ENCODE results near the gene ANKIB1. TPM values are rescaled to one million over a fixed set of nuclear protein-coding genes. Genes with fewer than 3 reads are reported as not detected.
"Not testable (repeated sequence)": the region's sequence is repeated elsewhere in the genome, so short reads cannot be mapped to it uniquely, and the experiment has no call there.

The ANKIB1 gene
- total RNA-seq, 3 donors from 2014 or later (not counting 1 experiment from before 2014, with no cell fraction given), result 70.6 to 90.2 (median 86.6) TPM

GRCh38 chr7:92251181-92251580 is 5.4 kb downstream of the ANKIB1 start:
- ATAC-seq (no peak), DNase-seq (no peak)
- no peak for TF ChIP-seq CTCF (IDR thresholded peaks at IDR 0.05)
- Histone ChIP-seq H3K36me3 (ENCODE audit: control insufficient read depth, insufficient read depth, low read length) (no peaks in the 10 kb centered on the region), H3K4me1 (ENCODE audit: control insufficient read depth, insufficient read depth, low read length) (peaks cover 7% of the 10 kb centered on the region), H3K4me3 (ENCODE audit: low read length) (no peak overlapping the region), H3K9me3 (ENCODE audit: control insufficient read depth, insufficient read depth, low read length) (no peaks in the 10 kb centered on the region), H3K27me3 (ENCODE audit: control insufficient read depth, insufficient read depth, low read length) (no peaks in the 10 kb centered on the region), H3K27ac (ENCODE audit: low read length) (no peak overlapping the region)
- no peak overlapping the region for H3K4me3 Mint-ChIP-seq
- no peak overlapping the region for H3K27ac Mint-ChIP-seq
- no CpG with 5 or more reads among the region's 1 CpG for WGBS (ENCODE audit: insufficient coverage)
- no peaks in the 10 kb centered on the region for H3K36me3 Mint-ChIP-seq
- H3K9me3 Mint-ChIP-seq, result peaks cover 0 to 3% of the 10 kb centered on the region in 2 donors
- H3K4me1 Mint-ChIP-seq, result peaks cover 42 to 53% of the 10 kb centered on the region in 2 donors
- H3K27me3 Mint-ChIP-seq (ENCODE audit: low read depth in 2 of 2), result no peaks in the 10 kb centered on the region
- intact Hi-C loops (cut with micrococcal nuclease), result no loop called here

- peaks cover 0 to 3% of the 10 kb centered on the region in 2 donors for H3K9me3 Mint-ChIP-seq
- H3K27ac Mint-ChIP-seq, result no peak overlapping the region
- DNase-seq (no peak), ATAC-seq (no peak)
- peaks cover 33 to 35% of the 10 kb centered on the region in 2 donors for H3K4me1 Mint-ChIP-seq
- H3K27me3 Mint-ChIP-seq (ENCODE audit: low read depth in 2 of 2), result no peaks in the 10 kb centered on the region
- no peaks in the 10 kb centered on the region for H3K36me3 ChIP-seq (ENCODE audit: control insufficient read depth, insufficient read depth, low read length)
- intact Hi-C loops (cut with micrococcal nuclease), result no loop called here
- H3K27ac ChIP-seq (ENCODE audit: low read length), result no peak overlapping the region
- H3K9me3 ChIP-seq (ENCODE audit: control insufficient read depth, insufficient read depth, low read length), result no peaks in the 10 kb centered on the region
- no peak for TF ChIP-seq CTCF (IDR thresholded peaks at IDR 0.05)
- H3K4me1 ChIP-seq (ENCODE audit: control insufficient read depth, insufficient read depth, low read length), result no peaks in the 10 kb centered on the region
- H3K27me3 ChIP-seq (ENCODE audit: control insufficient read depth, insufficient read depth, low read length), result no peaks in the 10 kb centered on the region
- H3K4me3 Mint-ChIP-seq, result no peak overlapping the region
- no peak overlapping the region for H3K4me3 ChIP-seq (ENCODE audit: low read length)
- H3K36me3 Mint-ChIP-seq, result no peaks in the 10 kb centered on the region
- WGBS (ENCODE audit: insufficient coverage), result 100% methylated on average over 1 of the region's 1 CpG
These were observed 7.5 kb downstream of the ANKIB1 start for GRCh38 chr7:92253251-92253650.

- not testable (repeated sequence) for H3K36me3 Mint-ChIP-seq; H3K27ac ChIP-seq (ENCODE audit: low read length)
- peaks cover 36 to 40% of the 10 kb centered on the region in 2 donors for H3K4me1 Mint-ChIP-seq
These were observed 9.0 kb downstream of the ANKIB1 start for GRCh38 chr7:92254800-92255199.

GRCh38 chr7:92255308-92255707 is 9.5 kb downstream of the ANKIB1 start:
- Mint-ChIP-seq H3K4me3 (no peak overlapping the region), H3K27ac (no peak overlapping the region), H3K36me3 (no peaks in the 10 kb centered on the region), H3K27me3 (ENCODE audit: low read depth in 2 of 2) (no peaks in the 10 kb centered on the region), H3K4me1 (peaks cover 41 to 45% of the 10 kb centered on the region in 2 donors), H3K9me3 (peaks cover 0 to 3% of the 10 kb centered on the region in 2 donors)
- ATAC-seq (no peak), DNase-seq (no peak)
- Histone ChIP-seq H3K4me1 (ENCODE audit: control insufficient read depth, insufficient read depth, low read length) (no peaks in the 10 kb centered on the region), H3K9me3 (ENCODE audit: control insufficient read depth, insufficient read depth, low read length) (no peaks in the 10 kb centered on the region), H3K27ac (ENCODE audit: low read length) (no peak overlapping the region), H3K27me3 (ENCODE audit: control insufficient read depth, insufficient read depth, low read length) (no peaks in the 10 kb centered on the region), H3K4me3 (ENCODE audit: low read length) (no peak overlapping the region), H3K36me3 (ENCODE audit: control insufficient read depth, insufficient read depth, low read length) (no peaks in the 10 kb centered on the region)
- TF ChIP-seq CTCF (IDR thresholded peaks at IDR 0.05), result no peak
- intact Hi-C loops (cut with micrococcal nuclease), result no loop called here
- 99% methylated on average over 4 of the region's 4 CpGs for WGBS (ENCODE audit: insufficient coverage)

More at GRCh38 chr7:92254800-92255199, 9.0 kb downstream of the ANKIB1 start:
- no CpG with 5 or more reads among the region's 1 CpG for WGBS (ENCODE audit: insufficient coverage)
- ATAC-seq; H3K4me3 ChIP-seq (ENCODE audit: low read length); H3K27me3 ChIP-seq (ENCODE audit: control insufficient read depth, insufficient read depth, low read length); H3K9me3 ChIP-seq (ENCODE audit: control insufficient read depth, insufficient read depth, low read length); H3K27ac Mint-ChIP-seq; H3K4me1 ChIP-seq (ENCODE audit: control insufficient read depth, insufficient read depth, low read length); H3K27me3 Mint-ChIP-seq (ENCODE audit: low read depth in 2 of 2); H3K36me3 ChIP-seq (ENCODE audit: control insufficient read depth, insufficient read depth, low read length); H3K4me3 Mint-ChIP-seq; intact Hi-C loops (cut with micrococcal nuclease); H3K9me3 Mint-ChIP-seq; DNase-seq: not testable (repeated sequence)
